K562 (cell line): ENCODE measurements around the gene RPL3. TPM values are rescaled to one million over a fixed set of nuclear protein-coding genes. Genes with fewer than 3 reads are reported as not detected.

ENCODE experiments used
- CBX5 ChIP-seq: IDR thresholded peaks from 2 replicates; pipeline ENCODE4 v1.6.1; 2014; ENCODE audit warnings: low read depth, borderline replicate concordance
- ETV1 ChIP-seq: fragments of 450-650 bp; conservative IDR thresholded peaks from 2 replicates; pipeline ENCODE4 v1.6.1; 2016; ENCODE audit warnings: missing genetic modification characterization, control low read depth, low read depth, missing compliant biosample characterization
- FOS ChIP-seq: IDR thresholded peaks from 3 replicates; pipeline ENCODE4 v1.6.1; 2011; ENCODE audit not compliant: insufficient read length; ENCODE audit errors: extremely low read depth
- HNRNPUL1 ChIP-seq: fragments of 200-400 bp; formaldehyde crosslinking; IDR thresholded peaks from 2 replicates; pipeline ENCODE4 v1.6.1; 2017; ENCODE audit warnings: low read length
- MTA1 ChIP-seq: fragments of 450-650 bp; IDR thresholded peaks from 2 replicates; pipeline ENCODE4 v1.6.1; 2017; ENCODE audit warnings: borderline replicate concordance
- NR2C2 ChIP-seq, 2 experiments: fragments of 200-800 bp in 1 of 2; sonication (Bioruptor generic) in 1 of 2; sonication (generic) in 1 of 2; formaldehyde crosslinking in 1 of 2; IDR thresholded peaks; 2 replicates each; pipeline versions ENCODE4 v1.6.1 to v1.8.0; 2016 to 2022; ENCODE audit warnings: mild to moderate bottlenecking in 1 of 2, missing compliant biosample characterization in 1 of 2, missing genetic modification characterization in 1 of 2, missing genetic modification reagents in 1 of 2
- NR2F6 ChIP-seq: fragments of 450-650 bp; formaldehyde crosslinking; IDR thresholded peaks from 2 replicates; pipeline ENCODE4 v1.4.0; 2020; ENCODE audit warnings: mild to moderate bottlenecking
- POLR2AphosphoS2 ChIP-seq: IDR thresholded peaks from 2 replicates; pipeline ENCODE4 v1.6.1; 2012; ENCODE audit warnings: low read length, improper control_type of control experiment
- POLR2AphosphoS5 ChIP-seq: IDR thresholded peaks from 2 replicates; pipeline ENCODE4 v1.6.1; 2011; ENCODE audit warnings: mild to moderate bottlenecking, low read depth, low read length, moderate library complexity; ENCODE audit not compliant: control insufficient read depth, insufficient read depth
- POLR2H ChIP-seq: IDR thresholded peaks from 2 replicates; pipeline ENCODE4 v1.6.1; 2016; ENCODE audit warnings: missing genetic modification characterization, low read depth, mild to moderate bottlenecking, control low read depth, missing compliant biosample characterization, moderate library complexity
- RNF2 ChIP-seq: sonication (generic); IDR thresholded peaks from 2 replicates; pipeline ENCODE4 v1.6.1; 2016
- SLC30A9 ChIP-seq: fragments of 250-450 bp; sonication (Bioruptor Pico); IDR thresholded peaks from 2 replicates; pipeline ENCODE4 v1.8.0; 2022; ENCODE audit warnings: mild to moderate bottlenecking, moderate library complexity
- SRSF7 ChIP-seq: fragments of 200-400 bp; formaldehyde crosslinking; optimal IDR thresholded peaks from 2 replicates; pipeline ENCODE3; 2017; ENCODE audit warnings: mild to moderate bottlenecking, low read depth, low read length
- ZNF695 ChIP-seq: fragments of 450-650 bp; formaldehyde crosslinking; IDR thresholded peaks from 2 replicates; pipeline ENCODE4 v1.4.0; 2020; ENCODE audit warnings: mild to moderate bottlenecking, moderate library complexity
- ZNF75A ChIP-seq: fragments of 450-650 bp; formaldehyde crosslinking; IDR thresholded peaks from 2 replicates; pipeline ENCODE4 v1.4.0; 2020; ENCODE audit warnings: mild to moderate bottlenecking
- ZNF766 ChIP-seq: fragments of 200-800 bp; sonication (Bioruptor generic); conservative IDR thresholded peaks from 2 replicates; pipeline ENCODE4 v1.6.1; 2016; ENCODE audit warnings: missing genetic modification characterization, missing compliant biosample characterization
- polyA plus RNA-seq, 8 experiments: library from polyadenylated mRNA; depleted of rRNA in 4 of 8; stranded (reverse) in 5 of 8; unstranded in 3 of 8; fragments of >200 nt; fragmentation: Nextera tagmentation in 2 of 8; fragmentation: Illumina TruSeq in 1 of 8; extraction: Ambion mirVana in 2 of 8; extraction: Trizol in 1 of 8; gene quantifications; 2 replicates each; pipeline versions ENCODE4 v1.2.1 to v1.2.3, GENCODE V29; 2011 to 2014; ENCODE audit warnings: inconsistent platforms in 1 of 8, missing spikeins in 1 of 8
- total RNA-seq, 7 experiments: library from RNA; depleted of rRNA in 6 of 7; stranded (reverse); fragments of >200 nt in 6 of 7; fragmentation: Illumina TruSeq in 2 of 7; extraction: Trizol in 2 of 7; gene quantifications; 2 replicates each; pipeline versions ENCODE4 v1.2.1 to v1.2.3, GENCODE V29; 2011 to 2021; ENCODE audit warnings: low replicate concordance in 1 of 7
- TF ChIP-seq, protein P1 (sequence below): fragments of 250-450 bp; sonication (Bioruptor Pico); IDR thresholded peaks from 2 replicates; pipeline ENCODE4 v1.8.0; 2021; ENCODE audit warnings: mild to moderate bottlenecking, moderate library complexity
- TF ChIP-seq, protein P2 (sequence below): sonication (generic); formaldehyde crosslinking; IDR thresholded peaks from 2 replicates; pipeline ENCODE4 v1.8.1; 2023; ENCODE audit warnings: mild to moderate bottlenecking, missing genetic modification reagents
- TF ChIP-seq, protein P3 (sequence below): sonication (generic); formaldehyde crosslinking; IDR thresholded peaks from 2 replicates; pipeline ENCODE4 v1.8.0; 2022; ENCODE audit warnings: mild to moderate bottlenecking, missing genetic modification reagents
- TF ChIP-seq, protein P4 (sequence below): fragments of 200-800 bp; sonication (Bioruptor generic); IDR thresholded peaks from 2 replicates; pipeline ENCODE4 v1.6.1; 2017; ENCODE audit warnings: missing genetic modification characterization, missing compliant biosample characterization
- TF ChIP-seq, protein P5 (sequence below): sonication (generic); formaldehyde crosslinking; IDR thresholded peaks from 2 replicates; pipeline ENCODE4 v1.8.0; 2022; ENCODE audit warnings: missing genetic modification reagents, mild to moderate bottlenecking, borderline replicate concordance

RPL3 gene
- total and polyA plus RNA-seq, 9 of the 15 experiments (the other 6 are each of a cell fraction or from before 2014, with no cell fraction given): 1,624 to 4,066 (median 2,565) TPM

DNA sequence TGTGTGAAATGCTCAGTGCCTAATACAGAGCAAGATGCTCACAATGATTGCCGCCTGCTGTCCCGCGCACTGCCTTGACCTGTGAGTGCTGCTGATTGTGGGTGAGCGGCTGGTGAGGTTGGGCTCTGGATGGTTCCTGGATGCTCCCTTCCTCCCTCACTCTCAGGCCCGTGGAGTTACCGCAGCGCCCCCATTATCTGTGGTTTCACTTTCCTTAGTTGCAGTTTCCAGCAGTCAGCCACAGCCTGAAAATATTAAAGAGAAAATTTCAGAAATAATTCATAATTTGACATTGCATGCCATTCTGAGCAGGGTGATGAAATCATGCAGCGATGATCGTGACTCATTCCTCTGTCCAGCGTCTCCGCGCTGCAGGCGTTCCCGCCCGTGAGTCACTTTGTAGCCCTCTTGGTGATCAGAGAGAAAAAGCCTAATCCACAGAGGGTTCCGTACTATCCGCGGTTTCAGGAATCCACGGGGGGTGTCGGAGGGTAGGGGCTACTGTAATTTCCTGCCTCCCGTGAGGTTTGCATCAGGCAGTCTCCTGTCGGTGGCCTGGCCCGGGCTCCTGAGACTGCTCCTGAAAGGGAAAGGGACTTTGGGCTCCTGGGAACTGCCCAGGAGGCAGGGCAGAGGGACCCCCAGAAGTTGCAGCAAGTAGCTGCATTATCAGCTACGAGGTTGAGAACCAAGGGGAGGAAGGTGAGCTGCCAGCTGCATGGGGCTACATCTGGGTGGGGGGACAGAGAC is 10.6 kb downstream of the RPL3 start (continued):
- TF ChIP-seq SRSF7 (no peak), FOS (peak; percentile 46), ZNF766 (CRISPR knock-in tag) (no peak), HNRNPUL1 (no peak), MTA1 (no peak), ETV1 (tag) (no peak), POLR2AphosphoS5 (no peak), SLC30A9 (no peak), POLR2H (tag) (no peak), NR2F6 (CRISPR knock-in tag) (no peak), NR2C2 (CRISPR knock-in tag; IDR thresholded peaks at IDR 0.05) (no peak), NR2C2 (tag; IDR thresholded peaks at IDR 0.05) (peak; percentile 32; the same call in 1 of the 2 replicates), ZNF75A (CRISPR knock-in tag) (no peak), CBX5 (no peak), POLR2AphosphoS2 (no peak), RNF2 (no peak), ZNF695 (CRISPR knock-in tag) (no peak)
- TF ChIP-seq, protein P1, sequence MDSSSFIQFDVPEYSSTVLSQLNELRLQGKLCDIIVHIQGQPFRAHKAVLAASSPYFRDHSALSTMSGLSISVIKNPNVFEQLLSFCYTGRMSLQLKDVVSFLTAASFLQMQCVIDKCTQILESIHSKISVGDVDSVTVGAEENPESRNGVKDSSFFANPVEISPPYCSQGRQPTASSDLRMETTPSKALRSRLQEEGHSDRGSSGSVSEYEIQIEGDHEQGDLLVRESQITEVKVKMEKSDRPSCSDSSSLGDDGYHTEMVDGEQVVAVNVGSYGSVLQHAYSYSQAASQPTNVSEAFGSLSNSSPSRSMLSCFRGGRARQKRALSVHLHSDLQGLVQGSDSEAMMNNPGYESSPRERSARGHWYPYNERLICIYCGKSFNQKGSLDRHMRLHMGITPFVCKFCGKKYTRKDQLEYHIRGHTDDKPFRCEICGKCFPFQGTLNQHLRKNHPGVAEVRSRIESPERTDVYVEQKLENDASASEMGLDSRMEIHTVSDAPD (CRISPR knock-in tag): no peak
- TF ChIP-seq, protein P2, sequence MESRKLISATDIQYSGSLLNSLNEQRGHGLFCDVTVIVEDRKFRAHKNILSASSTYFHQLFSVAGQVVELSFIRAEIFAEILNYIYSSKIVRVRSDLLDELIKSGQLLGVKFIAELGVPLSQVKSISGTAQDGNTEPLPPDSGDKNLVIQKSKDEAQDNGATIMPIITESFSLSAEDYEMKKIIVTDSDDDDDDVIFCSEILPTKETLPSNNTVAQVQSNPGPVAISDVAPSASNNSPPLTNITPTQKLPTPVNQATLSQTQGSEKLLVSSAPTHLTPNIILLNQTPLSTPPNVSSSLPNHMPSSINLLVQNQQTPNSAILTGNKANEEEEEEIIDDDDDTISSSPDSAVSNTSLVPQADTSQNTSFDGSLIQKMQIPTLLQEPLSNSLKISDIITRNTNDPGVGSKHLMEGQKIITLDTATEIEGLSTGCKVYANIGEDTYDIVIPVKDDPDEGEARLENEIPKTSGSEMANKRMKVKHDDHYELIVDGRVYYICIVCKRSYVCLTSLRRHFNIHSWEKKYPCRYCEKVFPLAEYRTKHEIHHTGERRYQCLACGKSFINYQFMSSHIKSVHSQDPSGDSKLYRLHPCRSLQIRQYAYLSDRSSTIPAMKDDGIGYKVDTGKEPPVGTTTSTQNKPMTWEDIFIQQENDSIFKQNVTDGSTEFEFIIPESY: peak; percentile 71
- TF ChIP-seq, protein P3, sequence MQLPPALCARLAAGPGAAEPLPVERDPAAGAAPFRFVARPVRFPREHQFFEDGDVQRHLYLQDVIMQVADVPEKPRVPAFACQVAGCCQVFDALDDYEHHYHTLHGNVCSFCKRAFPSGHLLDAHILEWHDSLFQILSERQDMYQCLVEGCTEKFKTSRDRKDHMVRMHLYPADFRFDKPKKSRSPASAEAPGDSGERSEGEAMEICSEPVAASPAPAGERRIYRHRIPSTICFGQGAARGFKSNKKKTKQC (CRISPR knock-in tag): no peak
- TF ChIP-seq, protein P4, sequence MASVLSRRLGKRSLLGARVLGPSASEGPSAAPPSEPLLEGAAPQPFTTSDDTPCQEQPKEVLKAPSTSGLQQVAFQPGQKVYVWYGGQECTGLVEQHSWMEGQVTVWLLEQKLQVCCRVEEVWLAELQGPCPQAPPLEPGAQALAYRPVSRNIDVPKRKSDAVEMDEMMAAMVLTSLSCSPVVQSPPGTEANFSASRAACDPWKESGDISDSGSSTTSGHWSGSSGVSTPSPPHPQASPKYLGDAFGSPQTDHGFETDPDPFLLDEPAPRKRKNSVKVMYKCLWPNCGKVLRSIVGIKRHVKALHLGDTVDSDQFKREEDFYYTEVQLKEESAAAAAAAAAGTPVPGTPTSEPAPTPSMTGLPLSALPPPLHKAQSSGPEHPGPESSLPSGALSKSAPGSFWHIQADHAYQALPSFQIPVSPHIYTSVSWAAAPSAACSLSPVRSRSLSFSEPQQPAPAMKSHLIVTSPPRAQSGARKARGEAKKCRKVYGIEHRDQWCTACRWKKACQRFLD: no peak
- TF ChIP-seq, protein P5, sequence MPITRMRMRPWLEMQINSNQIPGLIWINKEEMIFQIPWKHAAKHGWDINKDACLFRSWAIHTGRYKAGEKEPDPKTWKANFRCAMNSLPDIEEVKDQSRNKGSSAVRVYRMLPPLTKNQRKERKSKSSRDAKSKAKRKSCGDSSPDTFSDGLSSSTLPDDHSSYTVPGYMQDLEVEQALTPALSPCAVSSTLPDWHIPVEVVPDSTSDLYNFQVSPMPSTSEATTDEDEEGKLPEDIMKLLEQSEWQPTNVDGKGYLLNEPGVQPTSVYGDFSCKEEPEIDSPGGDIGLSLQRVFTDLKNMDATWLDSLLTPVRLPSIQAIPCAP (CRISPR knock-in tag): no peak
